ENCODE measurements around the gene LEMD2.
"Not testable (repeated sequence)": the region's sequence is repeated elsewhere in the genome, so short reads cannot be mapped to it uniquely, and the experiment has no call there.

Gene LEMD2

GRCh38 chr6:33788694-33789549 lies at the start of gene LEMD2:
Gene LEMD2, minus strand, starts transcription at chr6:33789130. Its CDS starts 14 bp downstream, at chr6:33789116.
- no peak for TF ChIP-seq Cebpa-rat (IDR thresholded peaks at IDR 0.05)
- H3K9ac ChIP-seq: peak within 1 kb of the TSS; percentile 99
- peaks cover 51% of the 10 kb centered on the region for H3K4me1 ChIP-seq
- H3K36me3 ChIP-seq: peaks cover 29% of the 10 kb centered on the region
- H3K4me3 ChIP-seq: peak within 1 kb of the TSS; percentile 96
- H3K4me2 ChIP-seq: peak within 1 kb of the TSS; percentile 83
- H4K20me1 ChIP-seq: peaks cover 42% of the 10 kb centered on the region
- peak within 1 kb of the TSS; percentile 98 for H3K27ac ChIP-seq
- H3K27me3 ChIP-seq: no peaks in the 10 kb centered on the region
- H3K9me3 ChIP-seq: no peaks in the 10 kb centered on the region

GRCh38 chr6:33837971-33838665 lies 49.2 kb upstream of the LEMD2 start:
- no peak for TF ChIP-seq Cebpa-rat (IDR thresholded peaks at IDR 0.05)
- Histone ChIP-seq H3K27ac (no peak overlapping the region), H3K4me2 (peak overlapping the region; percentile 60), H3K4me1 (peaks cover 38% of the 10 kb centered on the region), H3K9me3 (peaks cover 8% of the 10 kb centered on the region; the same call in 1 of the 2 replicates), H3K27me3 (no peaks in the 10 kb centered on the region), H4K20me1 (no peaks in the 10 kb centered on the region), H3K4me3 (no peak overlapping the region), H3K9ac (no peak overlapping the region), H3K36me3 (no peaks in the 10 kb centered on the region)

GRCh38 chr6:33836806-33837469 lies 48.0 kb upstream of the LEMD2 start:
- H3K9me3 ChIP-seq: peaks cover 8% of the 10 kb centered on the region; the same call in 1 of the 2 replicates
- no peaks in the 10 kb centered on the region for H4K20me1 ChIP-seq
- no peaks in the 10 kb centered on the region for H3K36me3 ChIP-seq
- H3K27me3 ChIP-seq: no peaks in the 10 kb centered on the region
- H3K4me1 ChIP-seq: peaks cover 38% of the 10 kb centered on the region
- no peak overlapping the region for H3K4me2 ChIP-seq
- H3K4me3 ChIP-seq: no peak overlapping the region
- no peak for TF ChIP-seq Cebpa-rat (IDR thresholded peaks at IDR 0.05)
- H3K27ac ChIP-seq: no peak overlapping the region
- no peak overlapping the region for H3K9ac ChIP-seq

- H3K4me2 ChIP-seq: no peak overlapping the region
- no peaks in the 10 kb centered on the region for H3K36me3 ChIP-seq
- H3K27me3 ChIP-seq: no peaks in the 10 kb centered on the region
- H3K9me3 ChIP-seq: peaks cover 8% of the 10 kb centered on the region; the same call in 1 of the 2 replicates
- no peak for TF ChIP-seq Cebpa-rat (IDR thresholded peaks at IDR 0.05)
- no peak overlapping the region; the same call in 1 of the 2 replicates for H3K27ac ChIP-seq
- no peak overlapping the region for H3K4me3 ChIP-seq
- no peaks in the 10 kb centered on the region for H4K20me1 ChIP-seq
- peaks cover 22% of the 10 kb centered on the region for H3K4me1 ChIP-seq
- no peak overlapping the region for H3K9ac ChIP-seq
Measured at GRCh38 chr6:33834401-33835392, 45.8 kb upstream of the LEMD2 start.

GRCh38 chr6:33833599-33833998 lies 44.7 kb upstream of the LEMD2 start:
- H3K9me3 ChIP-seq: peaks cover 8% of the 10 kb centered on the region; the same call in 1 of the 2 replicates
- TF ChIP-seq Cebpa-rat (IDR thresholded peaks at IDR 0.05): no peak
- no peaks in the 10 kb centered on the region for H4K20me1 ChIP-seq
- peaks cover 12% of the 10 kb centered on the region for H3K4me1 ChIP-seq
- no peaks in the 10 kb centered on the region for H3K36me3 ChIP-seq
- no peak overlapping the region for H3K4me2 ChIP-seq
- no peaks in the 10 kb centered on the region for H3K27me3 ChIP-seq
- H3K27ac ChIP-seq: no peak overlapping the region
- no peak overlapping the region for H3K4me3 ChIP-seq
- H3K9ac ChIP-seq: no peak overlapping the region

GRCh38 chr6:33832831-33833230 lies 43.9 kb upstream of the LEMD2 start:
- not testable (repeated sequence) for H3K36me3 ChIP-seq, H4K20me1 ChIP-seq, H3K4me3 ChIP-seq, H3K4me2 ChIP-seq, H3K27ac ChIP-seq, H3K27me3 ChIP-seq, H3K4me1 ChIP-seq, H3K9ac ChIP-seq, H3K9me3 ChIP-seq

- H3K4me2 ChIP-seq, H3K4me3 ChIP-seq, H3K36me3 ChIP-seq, H3K9ac ChIP-seq, H3K4me1 ChIP-seq, H3K9me3 ChIP-seq, H3K27me3 ChIP-seq, H3K27ac ChIP-seq, H4K20me1 ChIP-seq: not testable (repeated sequence)
Measured at GRCh38 chr6:33831725-33832124, 42.8 kb upstream of the LEMD2 start.

- no peaks in the 10 kb centered on the region for H3K4me1 ChIP-seq
- H3K36me3 ChIP-seq: no peaks in the 10 kb centered on the region
- H3K9me3 ChIP-seq: peaks cover 8% of the 10 kb centered on the region; the same call in 1 of the 2 replicates
- H4K20me1 ChIP-seq: no peaks in the 10 kb centered on the region
- H3K27me3 ChIP-seq: no peaks in the 10 kb centered on the region
- no peak overlapping the region for H3K4me3 ChIP-seq
- H3K9ac ChIP-seq: no peak overlapping the region
- no peak overlapping the region for H3K27ac ChIP-seq
- no peak for TF ChIP-seq Cebpa-rat (IDR thresholded peaks at IDR 0.05)
- H3K4me2 ChIP-seq: no peak overlapping the region
Measured at GRCh38 chr6:33830635-33831240, 41.8 kb upstream of the LEMD2 start.

Measured in BLaER1 (cell line).